ENCODE measurements around the gene MEGF6.

MEGF6 gene

DNA sequence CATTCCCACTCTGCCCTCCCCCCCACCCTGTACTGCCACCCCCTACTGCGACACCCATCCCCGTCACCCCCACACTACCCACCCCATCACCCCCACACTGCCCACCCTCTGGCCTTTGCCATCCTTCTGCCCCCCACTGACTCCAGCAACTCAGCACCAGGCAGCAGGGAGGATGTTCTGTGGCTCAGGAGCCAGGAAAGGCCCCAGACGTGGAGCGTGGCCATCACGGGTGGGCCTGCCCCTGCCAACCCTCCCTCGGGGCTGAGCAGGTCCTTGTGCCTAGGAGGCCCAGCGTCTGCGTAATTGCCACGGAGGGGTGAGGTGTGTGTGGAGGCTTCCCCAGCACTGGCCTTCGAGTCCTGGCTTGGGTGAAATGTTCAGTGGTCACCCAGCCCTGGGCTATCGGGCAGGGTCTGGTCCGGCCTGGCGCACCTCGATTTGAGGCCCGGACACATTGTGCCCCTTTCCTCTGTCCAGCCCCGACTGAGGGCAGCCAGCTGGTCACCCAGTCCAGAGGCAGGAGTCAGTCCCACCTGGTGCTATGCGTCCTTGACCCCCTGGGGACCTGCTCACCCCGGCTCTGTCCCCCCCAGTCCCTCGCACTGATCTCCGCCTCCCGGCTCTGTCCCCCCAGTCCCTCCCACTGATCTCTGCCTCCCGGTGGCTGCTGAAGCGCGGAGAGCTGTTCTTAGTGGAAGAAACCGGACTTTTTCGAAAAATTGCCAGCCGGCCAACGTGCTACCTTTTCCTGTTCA is 133.9 kb downstream of the MEGF6 start:
- DNase-seq = peak; percentile 31

DNA sequence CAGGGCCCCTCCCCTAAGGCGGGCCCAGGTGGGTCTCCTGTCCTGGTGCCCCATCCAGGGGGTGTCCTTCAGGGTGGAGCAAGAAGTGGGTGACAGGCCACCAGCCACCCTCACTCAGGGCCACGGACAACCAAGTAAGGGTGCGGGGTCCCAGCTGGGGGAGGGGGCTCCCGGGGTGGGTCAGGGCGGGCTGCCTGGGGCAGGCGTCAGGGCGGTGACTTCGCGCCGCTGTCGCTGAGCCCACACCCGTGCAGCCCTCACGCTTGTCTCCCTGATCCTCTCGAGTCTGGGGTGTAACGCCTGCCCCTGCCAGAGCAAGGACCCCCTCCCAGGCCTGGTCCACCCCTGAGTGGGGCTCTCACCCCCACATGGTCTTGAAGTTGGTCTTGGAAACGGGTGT is 134.6 kb downstream of the MEGF6 start:
- no peak for DNase-seq

- no peak for DNase-seq
Measured at GRCh38 chr1:3475839-3476573, 135.3 kb downstream of the MEGF6 start.

DNA sequence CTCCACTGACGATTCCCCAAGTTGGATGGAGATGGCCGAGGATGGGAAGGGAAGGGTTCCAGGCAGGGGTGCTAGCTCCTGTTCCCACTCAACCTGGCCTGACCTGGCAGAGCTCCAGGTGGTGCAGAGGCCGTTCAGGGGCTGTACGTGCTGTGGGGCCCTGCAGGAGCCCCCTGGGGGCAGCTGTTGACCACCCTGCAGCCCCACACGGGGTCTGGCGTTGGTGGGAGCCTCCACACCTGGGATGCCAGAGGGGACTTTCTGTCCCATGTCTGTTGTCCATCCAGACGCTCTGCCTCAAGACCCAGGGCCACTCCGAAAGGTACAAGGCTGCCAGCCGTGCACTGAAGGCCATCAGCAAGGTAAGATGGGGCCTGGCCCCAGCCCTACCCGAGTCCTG is 136.9 kb downstream of the MEGF6 start:
- no peak for DNase-seq

DNA sequence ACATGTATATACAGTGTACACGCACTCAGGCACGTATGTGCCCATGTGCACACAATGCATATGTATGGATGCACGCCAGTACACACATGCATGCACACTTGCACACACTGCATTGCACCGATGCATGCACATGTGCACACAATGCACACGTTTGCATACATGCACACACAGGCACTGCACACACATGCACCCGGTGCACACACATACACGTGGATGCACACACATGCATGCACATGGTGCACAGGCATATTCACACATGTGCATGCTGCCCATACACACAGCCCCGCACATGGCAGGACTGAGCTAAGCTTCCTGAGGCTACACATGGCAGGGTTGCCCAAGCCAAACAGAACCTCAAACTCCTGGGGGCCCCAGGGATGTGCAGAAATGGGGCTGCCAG is 137.3 kb downstream of the MEGF6 start:
- no peak for DNase-seq

DNA sequence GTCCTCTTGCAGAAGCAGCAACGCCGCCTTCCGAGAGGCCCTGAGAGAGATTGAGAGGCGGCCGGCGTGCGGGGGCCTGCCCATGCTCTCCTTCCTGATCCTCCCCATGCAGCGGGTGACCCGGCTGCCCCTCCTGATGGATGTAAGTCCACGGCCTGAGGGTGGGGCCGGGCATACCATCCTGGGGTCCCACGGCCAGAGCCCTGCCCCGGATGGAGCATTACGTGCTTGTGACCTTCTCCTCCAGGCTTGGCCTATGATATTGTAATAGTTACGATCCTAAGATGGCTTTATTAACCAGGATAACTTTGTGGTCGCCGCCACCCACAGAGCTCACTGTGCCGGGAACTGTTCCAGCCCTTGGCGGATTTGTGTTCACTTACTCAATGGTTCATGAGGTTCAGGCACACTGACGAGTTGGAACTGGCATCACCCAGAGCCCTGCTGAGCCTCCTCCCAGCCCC is 137.9 kb downstream of the MEGF6 start:
- DNase-seq = no peak

GRCh38 chr1:3472906-3473305 is 138.4 kb downstream of the MEGF6 start:
- no peak for DNase-seq

- DNase-seq = no peak
Measured at GRCh38 chr1:3472088-3472850, 139.0 kb downstream of the MEGF6 start.

DNA sequence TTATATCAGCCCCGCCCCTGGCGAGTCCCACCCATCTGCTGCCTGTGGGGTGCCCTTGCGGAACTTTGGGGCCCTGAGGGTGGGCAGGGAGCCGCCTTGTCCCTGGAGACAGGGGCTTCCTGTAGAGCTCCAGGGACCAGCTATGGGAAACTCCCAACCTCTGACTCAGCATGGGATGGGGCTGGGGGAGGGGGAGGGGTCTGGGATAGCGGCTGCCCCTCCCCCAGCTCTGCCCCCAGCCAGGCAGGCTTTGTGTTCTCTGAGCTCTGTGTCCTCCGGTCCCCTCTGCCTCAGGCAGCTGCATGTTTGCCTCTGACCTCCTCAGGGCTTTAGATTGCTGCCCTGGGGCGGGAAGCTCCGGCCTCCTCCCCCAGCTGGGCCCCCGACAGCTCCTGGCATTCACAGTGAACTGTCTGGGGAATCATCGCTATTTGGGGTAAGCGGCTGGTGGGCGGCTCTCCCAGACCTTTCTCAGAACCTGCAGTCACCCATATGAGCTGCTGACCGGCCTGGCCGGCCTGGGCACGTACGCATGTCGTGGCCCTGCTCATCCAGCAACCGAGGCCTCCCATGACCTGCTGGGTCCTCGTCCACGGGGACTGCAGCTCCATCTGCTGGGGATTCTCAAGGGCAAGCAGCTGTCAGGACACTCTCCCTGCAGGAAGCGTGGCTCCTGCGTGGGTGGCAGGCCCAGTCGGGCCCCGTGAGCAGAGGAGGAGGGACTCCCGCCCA is 139.8 kb downstream of the MEGF6 start:
- peak; percentile 25 for DNase-seq

DNA sequence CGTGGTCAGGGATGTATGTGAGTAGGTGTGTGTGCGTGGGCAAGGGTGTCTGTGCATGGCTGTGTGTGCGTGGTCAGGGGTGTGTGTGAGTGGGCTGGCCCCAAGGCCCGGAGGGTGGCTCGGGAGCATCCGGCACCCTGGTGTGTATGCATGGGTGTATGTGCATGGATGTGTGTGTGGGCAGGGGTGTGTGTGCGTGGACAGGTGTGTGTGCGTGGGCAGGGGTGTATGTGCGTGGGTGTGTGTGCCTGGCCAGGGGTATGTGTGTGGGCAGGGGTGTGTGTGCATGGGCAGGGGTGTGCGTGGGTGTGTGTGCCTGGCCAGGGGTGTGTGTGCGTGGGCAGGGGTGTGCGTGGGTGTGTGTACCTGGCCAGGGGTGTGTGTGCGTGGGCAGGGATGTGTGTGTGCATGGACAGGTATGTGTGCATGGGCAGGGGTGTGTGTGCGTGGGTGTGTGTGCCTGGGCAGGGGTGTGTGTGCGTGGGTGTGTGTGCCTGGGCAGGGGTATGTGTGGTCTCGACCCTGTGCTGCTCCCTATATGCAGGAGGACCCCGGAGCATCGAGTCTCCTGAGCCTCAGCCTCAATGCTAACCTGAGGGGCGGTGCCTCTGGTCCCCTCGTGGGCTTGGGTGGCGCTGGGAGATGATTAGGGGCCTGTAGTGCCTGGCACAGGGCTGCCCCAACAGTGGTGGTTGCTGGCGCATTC is 140.5 kb downstream of the MEGF6 start:
- no peak for DNase-seq

DNA sequence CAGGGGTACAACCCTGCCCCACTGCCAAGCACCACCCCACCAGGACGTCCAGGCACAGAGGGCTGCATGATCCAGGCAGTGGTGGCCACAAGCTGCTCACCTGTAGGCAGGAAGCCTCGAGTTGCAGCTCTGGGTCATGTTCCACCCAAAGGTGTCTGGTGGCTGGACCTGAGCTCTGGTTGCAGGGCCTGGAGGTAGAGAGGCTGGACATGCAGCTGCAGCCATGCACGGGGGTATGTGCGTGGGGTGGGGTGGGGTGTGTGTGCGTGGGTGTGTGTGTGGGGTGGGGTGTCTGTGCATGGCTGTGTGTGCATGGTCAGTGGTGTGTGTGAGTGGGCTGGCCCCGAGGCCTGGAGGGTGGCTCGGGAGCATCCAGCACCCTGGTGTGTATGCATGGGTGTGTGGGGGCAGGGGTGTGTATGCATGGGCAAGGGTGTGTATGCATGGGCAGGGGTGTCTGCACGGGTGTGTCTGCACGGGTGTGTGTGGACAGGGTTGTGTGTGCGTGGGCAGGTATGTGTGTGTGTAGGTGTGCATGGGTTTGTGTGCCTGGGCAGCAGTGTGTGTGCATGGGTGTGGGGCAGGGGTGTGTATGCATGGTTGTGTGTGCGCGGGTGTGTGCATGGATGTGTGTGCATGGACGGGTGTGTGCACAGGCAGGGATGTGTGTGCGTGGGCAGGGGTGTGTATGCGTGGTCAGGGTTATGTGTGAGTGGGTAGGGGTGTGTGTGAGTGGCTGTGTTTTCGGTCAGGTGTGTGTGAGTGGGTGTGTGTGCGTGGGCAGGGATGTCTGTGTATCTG is 141.3 kb downstream of the MEGF6 start:
- no peak for DNase-seq

DNA sequence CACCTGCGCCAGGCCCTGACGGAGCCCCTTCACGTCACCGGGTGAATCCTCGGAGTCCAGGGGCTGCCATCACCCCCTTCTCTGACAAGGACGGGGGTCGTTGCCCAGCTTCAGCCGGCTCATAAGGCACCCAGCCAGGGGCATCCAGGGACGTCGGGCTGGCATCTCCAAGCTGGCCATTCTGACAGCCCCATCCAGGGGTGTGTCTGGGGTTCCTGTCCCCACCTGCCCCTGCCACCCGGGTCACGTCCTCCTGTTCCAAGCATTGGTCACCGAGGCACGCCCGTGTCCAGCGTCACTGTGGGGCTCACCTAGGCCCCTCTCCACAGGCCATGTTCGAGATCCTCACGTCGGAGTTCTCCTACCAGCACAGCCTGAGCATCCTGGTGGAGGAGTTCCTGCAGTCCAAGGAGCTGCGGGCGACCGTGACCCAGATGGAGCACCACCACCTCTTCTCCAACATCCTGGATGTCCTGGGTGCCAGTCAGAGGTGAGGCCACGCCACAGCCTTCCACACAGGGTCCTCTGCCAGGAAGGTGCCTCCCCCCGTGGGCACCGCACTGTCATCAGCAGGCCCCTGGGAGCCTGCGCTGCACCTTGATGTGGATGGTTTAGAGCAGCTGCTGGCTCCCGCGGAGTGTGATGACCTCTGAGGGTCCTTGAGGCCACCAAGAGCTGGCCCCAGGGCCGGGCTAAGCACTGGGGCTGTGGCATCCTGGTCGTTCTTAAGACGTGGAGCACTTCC is 142.0 kb downstream of the MEGF6 start:
- no peak for DNase-seq

DNA sequence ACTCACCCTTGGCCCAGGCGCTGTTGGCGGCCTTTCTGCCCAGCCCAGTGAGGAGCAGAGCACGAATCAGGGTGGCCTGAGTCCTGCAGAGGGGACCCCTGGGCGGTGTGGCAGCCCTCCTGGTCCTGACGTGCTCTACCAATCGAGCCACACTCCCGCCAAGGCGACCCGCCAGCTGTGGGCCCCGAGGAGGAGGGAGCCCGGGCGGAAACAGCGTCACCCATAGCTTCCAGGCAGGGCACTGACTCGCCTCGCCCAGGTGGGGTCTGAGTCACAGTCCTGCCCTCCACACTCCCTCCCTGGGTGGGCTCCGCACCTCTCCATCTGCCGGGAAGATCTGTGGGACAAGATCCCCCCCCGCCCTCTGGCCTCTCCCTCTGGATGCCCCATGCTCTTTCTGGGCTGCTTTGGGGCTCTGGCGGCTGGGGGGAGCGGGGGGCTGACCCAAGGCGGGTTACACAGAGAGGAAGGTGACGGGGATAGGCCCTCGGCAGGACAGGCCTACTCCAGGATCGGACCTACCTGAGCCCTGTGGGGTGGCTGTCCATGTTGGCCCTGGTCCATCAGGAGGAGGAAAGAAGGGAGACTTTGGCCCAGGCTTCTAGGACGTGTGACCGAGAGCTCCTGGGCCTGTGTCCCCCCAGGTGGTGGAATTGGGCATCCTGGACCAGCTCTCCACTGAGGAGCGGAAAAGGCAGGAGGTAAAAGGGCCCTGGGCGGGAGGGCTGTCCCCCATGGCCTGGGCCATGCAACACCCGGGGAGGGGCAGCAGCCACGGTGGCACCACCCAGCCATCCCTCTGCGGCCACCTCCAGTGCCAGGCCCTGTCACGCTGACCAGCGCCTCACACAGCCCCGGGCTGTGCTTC is 142.8 kb downstream of the MEGF6 start:
- DNase-seq = no peak

DNA sequence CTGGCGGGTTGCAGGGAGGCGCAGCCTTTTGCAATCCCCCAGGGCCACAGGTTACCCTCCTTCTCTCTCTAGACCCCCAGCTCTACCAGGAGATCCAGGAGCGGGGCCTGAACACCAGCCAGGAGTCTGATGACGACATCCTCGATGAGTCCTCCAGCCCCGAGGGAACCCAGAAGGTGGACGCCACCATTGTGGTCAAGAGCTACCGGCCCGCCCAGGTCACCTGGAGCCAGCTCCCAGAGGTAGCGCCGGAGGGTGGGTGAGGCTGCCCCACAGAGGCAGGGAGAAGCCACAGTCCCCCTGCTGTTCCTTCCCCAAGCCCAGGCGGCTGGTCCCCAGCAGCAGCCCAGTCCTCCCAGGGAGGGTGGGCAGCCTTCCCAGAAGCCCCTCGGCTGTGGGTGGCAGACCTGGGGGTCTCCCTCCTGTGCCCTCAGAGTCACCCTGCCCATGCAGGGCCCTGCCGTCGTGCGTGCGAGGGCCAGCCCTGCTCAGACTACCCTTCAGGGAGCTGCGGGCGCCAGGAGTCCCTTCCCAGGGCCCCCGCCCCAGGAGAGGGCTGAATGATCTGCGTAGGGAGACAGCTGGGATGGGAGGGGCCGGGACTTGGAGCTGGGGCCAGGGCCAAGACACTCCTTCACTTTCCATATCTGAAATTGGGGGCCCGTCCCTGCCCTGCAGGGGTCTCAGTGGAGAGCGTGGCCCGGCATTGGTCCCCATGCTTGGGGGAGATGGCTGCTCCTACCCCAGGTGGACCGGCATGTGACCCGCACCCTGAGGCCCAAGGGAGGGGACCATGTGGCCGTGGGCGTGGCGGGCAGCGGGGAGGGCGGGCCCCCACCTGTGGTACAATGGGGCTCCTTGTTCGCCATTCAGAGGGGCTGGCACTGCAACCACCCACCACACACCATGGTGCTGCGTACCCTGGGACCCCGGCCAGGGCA is 143.9 kb downstream of the MEGF6 start:
- no peak for DNase-seq

DNA sequence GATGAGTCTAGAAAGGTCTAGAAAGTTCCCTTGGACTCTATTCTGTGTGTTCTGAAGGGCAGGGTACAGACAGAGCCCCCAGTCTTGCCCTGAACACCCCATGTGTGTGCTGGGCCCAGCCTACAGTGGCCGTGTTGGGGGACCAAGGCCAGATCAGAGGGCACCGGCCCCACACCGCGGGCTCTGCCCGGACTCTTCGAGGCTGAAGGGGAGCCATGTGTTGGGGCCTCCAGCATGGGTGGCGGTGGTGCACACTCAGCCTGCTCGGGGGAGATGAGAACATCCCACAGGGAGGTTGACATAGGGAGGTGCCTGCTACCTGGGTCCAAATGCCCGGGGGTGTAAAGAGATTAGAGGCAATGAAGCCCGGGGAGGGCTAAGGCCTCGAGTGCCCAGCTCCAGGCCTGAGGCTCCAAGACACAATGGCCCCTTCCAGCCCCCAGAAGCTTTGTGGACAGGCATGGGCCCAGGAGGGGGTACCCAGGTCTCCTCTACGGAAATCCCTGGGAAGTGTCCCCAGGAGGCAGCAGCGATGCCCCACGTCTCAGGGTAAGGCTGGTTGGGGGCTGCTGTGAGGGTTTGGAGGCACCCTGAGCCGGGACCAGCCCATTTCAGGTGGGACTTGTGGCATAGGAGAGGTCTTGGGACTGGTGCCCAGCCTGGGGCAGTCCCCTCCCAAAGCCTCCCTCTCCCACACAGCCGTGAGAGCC is 144.8 kb downstream of the MEGF6 start:
- no peak for DNase-seq

- no peak for DNase-seq
Measured at GRCh38 chr1:3465935-3466321, 145.4 kb downstream of the MEGF6 start.

GRCh38 chr1:3465091-3465934 is 146.0 kb downstream of the MEGF6 start:
- DNase-seq = no peak
